ENCODE data around the gene TRPM3.

- TF ChIP-seq EZH2 (optimal IDR thresholded peaks at IDR 0.05; ENCODE audit: low read depth, low read length) (no peak), CTCF (IDR thresholded peaks at IDR 0.05; ENCODE audit: low read length) (no peak), EZH2phosphoT487 (IDR thresholded peaks at IDR 0.05; ENCODE audit: low read length) (no peak)
Measured at GRCh38 chr9:70765946-70766345, 355.5 kb downstream of the TRPM3 start.
